ENCODE measurements around the gene SETBP1. TPM values are rescaled to one million over a fixed set of nuclear protein-coding genes. Genes with fewer than 3 reads are reported as not detected.

Gene SETBP1
- total RNA-seq, 1 experiment from 2014 or later: 9.6 TPM

DNA sequence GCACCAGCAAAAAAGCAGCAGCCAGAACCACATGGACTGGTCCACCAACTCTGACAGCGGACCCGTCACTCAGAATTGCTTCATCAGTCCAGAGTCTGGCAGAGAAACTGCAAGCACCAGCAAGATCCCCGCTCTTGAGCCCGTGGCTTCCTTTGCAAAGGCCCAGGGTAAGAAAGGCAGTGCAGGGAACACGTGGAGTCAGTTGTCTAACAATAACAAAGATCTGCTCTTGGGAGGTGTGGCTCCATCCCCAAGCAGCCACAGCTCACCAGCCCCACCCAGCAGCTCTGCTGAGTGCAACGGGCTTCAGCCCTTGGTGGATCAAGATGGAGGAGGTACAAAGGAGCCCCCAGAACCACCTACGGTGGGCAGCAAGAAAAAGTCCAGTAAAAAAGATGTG lies 269.3 kb downstream of the SETBP1 start:
- Mint-ChIP-seq H3K27ac (no peak overlapping the region), H3K36me3 (peaks cover 20% of the 10 kb centered on the region), H3K27me3 (ENCODE audit: low read depth) (no peaks in the 10 kb centered on the region; the same call in none of the 2 replicates), H3K4me1 (peaks cover 22% of the 10 kb centered on the region), H3K9me3 (peaks cover 16% of the 10 kb centered on the region; the same call in 1 of the 2 replicates), H3K4me3 (no peak overlapping the region)
- ChIA-PET POLR2A (no interaction called here), CTCF (no interaction called here)
- TF ChIP-seq, protein P1, sequence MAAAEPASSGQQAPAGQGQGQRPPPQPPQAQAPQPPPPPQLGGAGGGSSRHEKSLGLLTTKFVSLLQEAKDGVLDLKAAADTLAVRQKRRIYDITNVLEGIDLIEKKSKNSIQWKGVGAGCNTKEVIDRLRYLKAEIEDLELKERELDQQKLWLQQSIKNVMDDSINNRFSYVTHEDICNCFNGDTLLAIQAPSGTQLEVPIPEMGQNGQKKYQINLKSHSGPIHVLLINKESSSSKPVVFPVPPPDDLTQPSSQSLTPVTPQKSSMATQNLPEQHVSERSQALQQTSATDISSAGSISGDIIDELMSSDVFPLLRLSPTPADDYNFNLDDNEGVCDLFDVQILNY (CRISPR knock-in tag; IDR thresholded peaks at IDR 0.05): no peak
- TF ChIP-seq TP53 (CRISPR knock-in tag; IDR thresholded peaks at IDR 0.05): no peak
- TF ChIP-seq ZNF396 (CRISPR knock-in tag; IDR thresholded peaks at IDR 0.05; ENCODE audit: borderline replicate concordance): no peak
- ATAC-seq: no peak
- no peak for DNase-seq (ENCODE audit: low spot score)

DNA sequence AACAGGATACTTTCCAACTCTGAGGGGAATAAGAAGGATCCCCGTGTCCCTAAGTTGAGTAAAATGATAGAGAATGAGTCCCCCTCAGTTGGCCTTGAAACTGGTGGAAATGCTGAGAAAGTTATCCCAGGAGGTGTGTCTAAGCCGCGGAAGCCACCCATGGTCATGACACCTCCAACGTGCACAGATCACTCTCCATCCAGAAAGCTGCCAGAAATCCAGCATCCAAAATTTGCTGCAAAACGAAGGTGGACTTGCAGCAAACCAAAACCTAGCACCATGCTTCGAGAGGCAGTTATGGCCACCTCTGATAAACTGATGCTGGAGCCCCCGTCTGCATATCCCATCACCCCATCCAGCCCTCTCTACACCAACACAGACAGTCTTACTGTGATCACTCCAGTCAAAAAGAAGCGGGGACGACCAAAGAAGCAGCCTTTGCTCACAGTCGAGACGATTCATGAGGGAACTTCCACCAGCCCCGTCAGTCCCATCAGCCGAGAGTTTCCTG lies 270.1 kb downstream of the SETBP1 start:
- ChIA-PET CTCF (no interaction called here), POLR2A (no interaction called here)
- TF ChIP-seq RELA (CRISPR knock-in tag; IDR thresholded peaks at IDR 0.05; ENCODE audit: borderline replicate concordance): no peak
- TF ChIP-seq OVOL2 (CRISPR knock-in tag; IDR thresholded peaks at IDR 0.05; ENCODE audit: borderline replicate concordance): no peak
- no peak for TF ChIP-seq ZNF396 (CRISPR knock-in tag; IDR thresholded peaks at IDR 0.05; ENCODE audit: borderline replicate concordance)
- TF ChIP-seq, protein P2, sequence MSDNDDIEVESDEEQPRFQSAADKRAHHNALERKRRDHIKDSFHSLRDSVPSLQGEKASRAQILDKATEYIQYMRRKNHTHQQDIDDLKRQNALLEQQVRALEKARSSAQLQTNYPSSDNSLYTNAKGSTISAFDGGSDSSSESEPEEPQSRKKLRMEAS (CRISPR knock-in tag; IDR thresholded peaks at IDR 0.05): no peak
- no peak for TF ChIP-seq GTF2I (CRISPR knock-in tag; conservative IDR thresholded peaks at IDR 0.05)
- TF ChIP-seq, protein P3, sequence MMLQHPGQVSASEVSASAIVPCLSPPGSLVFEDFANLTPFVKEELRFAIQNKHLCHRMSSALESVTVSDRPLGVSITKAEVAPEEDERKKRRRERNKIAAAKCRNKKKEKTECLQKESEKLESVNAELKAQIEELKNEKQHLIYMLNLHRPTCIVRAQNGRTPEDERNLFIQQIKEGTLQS (CRISPR knock-in tag; conservative IDR thresholded peaks at IDR 0.05): no peak
- no peak for TF ChIP-seq ZNF121 (CRISPR knock-in tag; IDR thresholded peaks at IDR 0.05)
- TF ChIP-seq ZNF423 (CRISPR knock-in tag; IDR thresholded peaks at IDR 0.05): no peak
- TF ChIP-seq KAT7 (CRISPR knock-in tag; IDR thresholded peaks at IDR 0.05; ENCODE audit: borderline replicate concordance): no peak
- DNase-seq (ENCODE audit: low spot score): no peak
- Mint-ChIP-seq H3K27me3 (ENCODE audit: low read depth) (no peaks in the 10 kb centered on the region; the same call in 1 of the 2 replicates), H3K4me3 (no peak overlapping the region), H3K27ac (no peak overlapping the region), H3K4me1 (peaks cover 15% of the 10 kb centered on the region), H3K36me3 (peaks cover 20% of the 10 kb centered on the region), H3K9me3 (peaks cover 16% of the 10 kb centered on the region; the same call in 1 of the 2 replicates)
- ATAC-seq: no peak

DNA sequence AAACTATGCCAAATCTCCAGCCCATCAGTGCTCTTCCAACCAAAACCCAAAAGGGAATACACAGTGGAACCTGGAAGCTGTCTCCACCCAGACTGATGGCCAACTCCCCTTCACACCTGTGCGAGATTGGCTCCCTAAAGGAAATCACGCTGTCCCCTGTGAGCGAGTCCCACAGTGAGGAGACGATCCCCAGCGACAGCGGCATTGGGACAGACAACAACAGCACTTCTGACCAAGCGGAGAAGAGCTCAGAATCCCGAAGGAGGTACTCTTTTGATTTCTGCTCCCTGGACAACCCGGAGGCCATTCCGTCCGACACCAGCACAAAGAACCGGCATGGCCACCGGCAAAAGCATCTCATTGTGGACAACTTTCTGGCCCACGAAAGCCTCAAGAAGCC lies 271.1 kb downstream of the SETBP1 start:
- ChIA-PET CTCF (no interaction called here), POLR2A (no interaction called here)
- no peaks in the 10 kb centered on the region; the same call in 1 of the 2 replicates for H3K27me3 Mint-ChIP-seq (ENCODE audit: low read depth)

DNA sequence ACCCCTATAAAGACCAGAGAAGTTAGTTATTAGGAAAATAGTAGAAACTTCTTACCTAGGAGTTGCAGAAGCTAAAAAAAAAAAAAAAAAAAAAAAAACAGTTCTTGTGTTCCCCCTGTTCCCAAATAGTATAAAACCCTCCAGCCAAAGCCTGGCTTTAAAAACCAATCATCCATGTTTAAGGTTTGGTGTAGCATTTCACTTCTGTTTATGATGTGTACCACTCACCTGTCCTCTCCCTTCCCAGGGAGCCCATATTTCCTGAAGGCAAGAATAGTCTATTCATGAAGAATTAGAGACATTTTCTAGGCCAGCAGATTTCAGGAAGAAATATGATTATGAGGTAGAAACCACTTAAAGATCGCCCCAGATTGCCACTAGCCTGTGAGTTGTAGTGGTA lies 273.6 kb downstream of the SETBP1 start:
- Mint-ChIP-seq H3K27me3 (ENCODE audit: low read depth) (no peaks in the 10 kb centered on the region; the same call in 1 of the 2 replicates), H3K27ac (no peak overlapping the region), H3K36me3 (peaks cover 20% of the 10 kb centered on the region), H3K4me1 (peaks cover 2% of the 10 kb centered on the region), H3K9me3 (peaks cover 16% of the 10 kb centered on the region; the same call in 1 of the 2 replicates), H3K4me3 (no peak overlapping the region)
- no peak for ATAC-seq
- POLR2A ChIA-PET: no interaction called here
- DNase-seq (ENCODE audit: low spot score): no peak
- CTCF ChIA-PET: no interaction called here
- TF ChIP-seq, protein P2 (CRISPR knock-in tag; IDR thresholded peaks at IDR 0.05): no peak
- no peak for TF ChIP-seq RELA (CRISPR knock-in tag; IDR thresholded peaks at IDR 0.05; ENCODE audit: borderline replicate concordance)
- TF ChIP-seq, protein P4, sequence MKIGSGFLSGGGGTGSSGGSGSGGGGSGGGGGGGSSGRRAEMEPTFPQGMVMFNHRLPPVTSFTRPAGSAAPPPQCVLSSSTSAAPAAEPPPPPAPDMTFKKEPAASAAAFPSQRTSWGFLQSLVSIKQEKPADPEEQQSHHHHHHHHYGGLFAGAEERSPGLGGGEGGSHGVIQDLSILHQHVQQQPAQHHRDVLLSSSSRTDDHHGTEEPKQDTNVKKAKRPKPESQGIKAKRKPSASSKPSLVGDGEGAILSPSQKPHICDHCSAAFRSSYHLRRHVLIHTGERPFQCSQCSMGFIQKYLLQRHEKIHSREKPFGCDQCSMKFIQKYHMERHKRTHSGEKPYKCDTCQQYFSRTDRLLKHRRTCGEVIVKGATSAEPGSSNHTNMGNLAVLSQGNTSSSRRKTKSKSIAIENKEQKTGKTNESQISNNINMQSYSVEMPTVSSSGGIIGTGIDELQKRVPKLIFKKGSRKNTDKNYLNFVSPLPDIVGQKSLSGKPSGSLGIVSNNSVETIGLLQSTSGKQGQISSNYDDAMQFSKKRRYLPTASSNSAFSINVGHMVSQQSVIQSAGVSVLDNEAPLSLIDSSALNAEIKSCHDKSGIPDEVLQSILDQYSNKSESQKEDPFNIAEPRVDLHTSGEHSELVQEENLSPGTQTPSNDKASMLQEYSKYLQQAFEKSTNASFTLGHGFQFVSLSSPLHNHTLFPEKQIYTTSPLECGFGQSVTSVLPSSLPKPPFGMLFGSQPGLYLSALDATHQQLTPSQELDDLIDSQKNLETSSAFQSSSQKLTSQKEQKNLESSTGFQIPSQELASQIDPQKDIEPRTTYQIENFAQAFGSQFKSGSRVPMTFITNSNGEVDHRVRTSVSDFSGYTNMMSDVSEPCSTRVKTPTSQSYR (CRISPR knock-in tag; IDR thresholded peaks at IDR 0.05): no peak
- TF ChIP-seq, protein P5, sequence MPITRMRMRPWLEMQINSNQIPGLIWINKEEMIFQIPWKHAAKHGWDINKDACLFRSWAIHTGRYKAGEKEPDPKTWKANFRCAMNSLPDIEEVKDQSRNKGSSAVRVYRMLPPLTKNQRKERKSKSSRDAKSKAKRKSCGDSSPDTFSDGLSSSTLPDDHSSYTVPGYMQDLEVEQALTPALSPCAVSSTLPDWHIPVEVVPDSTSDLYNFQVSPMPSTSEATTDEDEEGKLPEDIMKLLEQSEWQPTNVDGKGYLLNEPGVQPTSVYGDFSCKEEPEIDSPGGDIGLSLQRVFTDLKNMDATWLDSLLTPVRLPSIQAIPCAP (CRISPR knock-in tag; IDR thresholded peaks at IDR 0.05): no peak
- TF ChIP-seq, protein P6, sequence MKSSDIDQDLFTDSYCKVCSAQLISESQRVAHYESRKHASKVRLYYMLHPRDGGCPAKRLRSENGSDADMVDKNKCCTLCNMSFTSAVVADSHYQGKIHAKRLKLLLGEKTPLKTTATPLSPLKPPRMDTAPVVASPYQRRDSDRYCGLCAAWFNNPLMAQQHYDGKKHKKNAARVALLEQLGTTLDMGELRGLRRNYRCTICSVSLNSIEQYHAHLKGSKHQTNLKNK (CRISPR knock-in tag; IDR thresholded peaks at IDR 0.05): no peak
- TF ChIP-seq NFE2L1 (CRISPR knock-in tag; IDR thresholded peaks at IDR 0.05): no peak

More for the DNA sequence above, 271.1 kb downstream of the SETBP1 start:
- Mint-ChIP-seq H3K9me3 (peaks cover 16% of the 10 kb centered on the region; the same call in 1 of the 2 replicates), H3K27ac (no peak overlapping the region), H3K4me1 (peaks cover 7% of the 10 kb centered on the region), H3K4me3 (no peak overlapping the region), H3K36me3 (peaks cover 20% of the 10 kb centered on the region)
- no peak for ATAC-seq
- DNase-seq (ENCODE audit: low spot score): no peak
- TF ChIP-seq NFYB (CRISPR knock-in tag; conservative IDR thresholded peaks at IDR 0.05; ENCODE audit: low read depth): no peak
- TF ChIP-seq, protein P7, sequence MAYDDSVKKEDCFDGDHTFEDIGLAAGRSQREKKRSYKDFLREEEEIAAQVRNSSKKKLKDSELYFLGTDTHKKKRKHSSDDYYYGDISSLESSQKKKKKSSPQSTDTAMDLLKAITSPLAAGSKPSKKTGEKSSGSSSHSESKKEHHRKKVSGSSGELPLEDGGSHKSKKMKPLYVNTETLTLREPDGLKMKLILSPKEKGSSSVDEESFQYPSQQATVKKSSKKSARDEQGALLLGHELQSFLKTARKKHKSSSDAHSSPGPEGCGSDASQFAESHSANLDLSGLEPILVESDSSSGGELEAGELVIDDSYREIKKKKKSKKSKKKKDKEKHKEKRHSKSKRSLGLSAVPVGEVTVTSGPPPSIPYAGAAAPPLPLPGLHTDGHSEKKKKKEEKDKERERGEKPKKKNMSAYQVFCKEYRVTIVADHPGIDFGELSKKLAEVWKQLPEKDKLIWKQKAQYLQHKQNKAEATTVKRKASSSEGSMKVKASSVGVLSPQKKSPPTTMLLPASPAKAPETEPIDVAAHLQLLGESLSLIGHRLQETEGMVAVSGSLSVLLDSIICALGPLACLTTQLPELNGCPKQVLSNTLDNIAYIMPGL (CRISPR knock-in tag; IDR thresholded peaks at IDR 0.05): no peak
- TF ChIP-seq JUN (CRISPR knock-in tag; IDR thresholded peaks at IDR 0.05): no peak
